Spleen (tissue), 11 donors: ENCODE data around the gene SKAP2. TPM values are rescaled to one million over a fixed set of nuclear protein-coding genes. Genes with fewer than 3 reads are reported as not detected.
"Not testable (repeated sequence)": the region's sequence is repeated elsewhere in the genome, so short reads cannot be mapped to it uniquely, and the experiment has no call there.

Experiments
- DNase-seq: peaks from one replicate; pipeline ENCODE4 v3.0.0-alpha.2; 2020
- H3K27ac ChIP-seq, 8 donors: fragments of 200-600 bp; sonication (generic) in 7 of 8; 1 replicate in 4 of 8; 2 replicates in 4 of 8; pipeline versions ENCODE4 v1.5.0 to v1.8.0; 2016 to 2021; ENCODE audit warnings: inconsistent platforms in 4 of 8, mild to moderate bottlenecking in 4 of 8, moderate library complexity in 1 of 8
- H3K27me3 ChIP-seq, 7 donors: fragments of 200-600 bp; sonication (generic) in 6 of 7; replicated peaks in 1 of 7; 1 replicate in 4 of 7; 2 replicates in 3 of 7; pipeline versions ENCODE4 v1.5.0 to v1.8.0; 2016 to 2021; ENCODE audit warnings: inconsistent platforms in 3 of 7, mild to moderate bottlenecking in 1 of 7
- H3K36me3 ChIP-seq, 6 donors: fragments of 200-600 bp; sonication (generic) in 5 of 6; 1 replicate in 4 of 6; 2 replicates in 2 of 6; pipeline versions ENCODE4 v1.5.0 to v1.8.0; 2016 to 2021; ENCODE audit warnings: inconsistent platforms in 2 of 6
- H3K4me1 ChIP-seq, 6 donors: fragments of 200-600 bp; sonication (generic) in 5 of 6; 1 replicate in 3 of 6; 2 replicates in 3 of 6; pipeline versions ENCODE4 v1.5.0 to v1.8.0; 2016 to 2021; ENCODE audit warnings: inconsistent platforms in 3 of 6
- H3K4me3 ChIP-seq, 8 donors: fragments of 200-600 bp; sonication (generic) in 7 of 8; 1 replicate in 4 of 8; 2 replicates in 4 of 8; pipeline versions ENCODE4 v1.5.0 to v1.8.0; 2016 to 2021; ENCODE audit warnings: inconsistent platforms in 4 of 8, mild to moderate bottlenecking in 4 of 8, moderate library complexity in 2 of 8
- H3K9me3 ChIP-seq, 8 donors: fragments of 200-600 bp; sonication (generic) in 7 of 8; 1 replicate in 4 of 8; 2 replicates in 4 of 8; pipeline versions ENCODE4 v1.5.0 to v1.8.0; 2016 to 2021; ENCODE audit warnings: inconsistent platforms in 4 of 8
- CTCF ChIP-seq, 11 experiments: fragments of 200-600 bp in 7 of 11; fragments of 450-650 bp in 4 of 11; sonication (generic) in 4 of 11; IDR thresholded peaks in 8 of 11; conservative IDR thresholded peaks in 3 of 11; 1 replicate in 7 of 11; 2 replicates in 4 of 11; pipeline versions ENCODE4 v1.4.0 to v1.8.0; 2016 to 2021; ENCODE audit warnings: antibody characterized with exemption in 11 of 11, inconsistent platforms in 4 of 11, mild to moderate bottlenecking in 1 of 11
- POLR2A ChIP-seq, 3 donors: fragments of 450-650 bp; IDR thresholded peaks; one replicate each; pipeline ENCODE4 v1.5.1; 2017; ENCODE audit warnings: antibody characterized with exemption in 3 of 3, mild to moderate bottlenecking in 1 of 3
- POLR2AphosphoS5 ChIP-seq, 3 donors: sonication (generic); formaldehyde crosslinking; IDR thresholded peaks; one replicate each; pipeline ENCODE4 v1.5.1; 2017; ENCODE audit warnings: antibody characterized with exemption in 3 of 3
- WGBS, 5 donors: extraction: QIAGEN DNeasy Blood & Tissue Kit in 3 of 5; methylation state at CpG; one replicate each; pipeline versions ENCODE4 v1.1.5 to v1.1.7; 2013 to 2018; 5-methylcytosine and 5-hydroxymethylcytosine counted together
- intact Hi-C: fragments of 100-400 bp; cut with DNase I; formaldehyde crosslinking; loops from one replicate; pipeline ENCODE4 v1.15.0; 2023; ENCODE audit warnings: low total_unique reads
- polyA plus RNA-seq, 3 donors: library from polyadenylated mRNA; stranded (reverse); fragments of 200-250 nt; gene quantifications; one replicate each; pipeline ENCODE4 v1.2.1, GENCODE V29; 2013
- total RNA-seq, 7 donors: library from RNA; depleted of rRNA in 3 of 7; stranded (reverse); fragments of >200 nt in 3 of 7; fragmentation: NEBNext Ultra II Directional in 4 of 7; extraction: Animal tissue kit (Norgen Biotek cat#: 25700) in 4 of 7; gene quantifications; one replicate each; pipeline versions ENCODE4 v1.1.0 to v1.2.1, GENCODE V29; 2016 to 2021
- donor health status: healthy with polysubstance abuse.
- donor health status: DM: no; HTN: no; CAD: no; lungs with moderate emphysema.
- donor health status: DM: no; HTN: no; CAD: no.
- donor health status: Bipolar disorder and iron deficiency.
- donor health status: healthy.
- donor health status: DM: no; HTN: no; CAD: no.
- donor health status: DM: yes; HTN: yes; CAD: no.

SKAP2 gene
- total and polyA plus RNA-seq, 10 donors = 14.8 to 87.2 (median 61.7) TPM

GRCh38 chr7:26843705-26844104 is 20.7 kb downstream of the SKAP2 start:
- H3K4me3 ChIP-seq = no peak overlapping the region
- H3K9me3 ChIP-seq = no peaks in the 10 kb centered on the region
- 79 to 91% (median 81%) methylated on average over 4 of the region's 4 CpGs for WGBS, 5 donors
- no peaks in the 10 kb centered on the region for H3K27me3 ChIP-seq
- peaks cover 0 to 7% (median 0%) of the 10 kb centered on the region in 6 donors for H3K4me1 ChIP-seq
- intact Hi-C loops = no loop called here
- DNase-seq = no peak
- TF ChIP-seq CTCF (IDR thresholded peaks at IDR 0.05 in 8 of 11, conservative IDR thresholded peaks at IDR 0.05 in 3 of 11) = no peak
- TF ChIP-seq POLR2AphosphoS5 (IDR thresholded peaks at IDR 0.05) = no peak
- no peak for TF ChIP-seq POLR2A (IDR thresholded peaks at IDR 0.05)
- peaks cover 0 to 83% (median 3%) of the 10 kb centered on the region in 6 donors for H3K36me3 ChIP-seq
- no peak overlapping the region for H3K27ac ChIP-seq

- no peak for DNase-seq
- intact Hi-C loops = no loop called here
- no peak overlapping the region for H3K27ac ChIP-seq
- peaks cover 0 to 84% (median 3%) of the 10 kb centered on the region in 6 donors for H3K36me3 ChIP-seq
- TF ChIP-seq POLR2AphosphoS5 (IDR thresholded peaks at IDR 0.05) (no peak), POLR2A (IDR thresholded peaks at IDR 0.05) (no peak), CTCF (IDR thresholded peaks at IDR 0.05 in 8 of 11, conservative IDR thresholded peaks at IDR 0.05 in 3 of 11) (no peak)
- H3K4me3 ChIP-seq = no peak overlapping the region
- no peaks in the 10 kb centered on the region for H3K27me3 ChIP-seq
- H3K9me3 ChIP-seq = no peaks in the 10 kb centered on the region
- WGBS, 5 donors = 83 to 93% (median 90%) methylated on average over 2 of the region's 2 CpGs
- H3K4me1 ChIP-seq = peaks cover 0 to 7% (median 0%) of the 10 kb centered on the region in 6 donors
These were observed 21.5 kb downstream of the SKAP2 start for GRCh38 chr7:26842897-26843296.

- peaks cover 0 to 84% (median 3%) of the 10 kb centered on the region in 6 donors for H3K36me3 ChIP-seq
- intact Hi-C loops = no loop called here
- WGBS, 5 donors = 81 to 97% (median 95%) methylated on average over 4 of the region's 4 CpGs
- DNase-seq = no peak
- peaks cover 0 to 14% (median 11%) of the 10 kb centered on the region in 8 donors for H3K9me3 ChIP-seq
- TF ChIP-seq POLR2A (IDR thresholded peaks at IDR 0.05) (no peak), CTCF (IDR thresholded peaks at IDR 0.05 in 8 of 11, conservative IDR thresholded peaks at IDR 0.05 in 3 of 11) (no peak), POLR2AphosphoS5 (IDR thresholded peaks at IDR 0.05) (no peak)
- no peaks in the 10 kb centered on the region for H3K27me3 ChIP-seq
- no peak overlapping the region for H3K27ac ChIP-seq
- no peak overlapping the region for H3K4me3 ChIP-seq
- H3K4me1 ChIP-seq = peaks cover 0 to 7% (median 0%) of the 10 kb centered on the region in 6 donors
These were observed 23.2 kb downstream of the SKAP2 start for GRCh38 chr7:26841003-26841739.

GRCh38 chr7:26836793-26837192 is 27.6 kb downstream of the SKAP2 start:
- H3K27ac ChIP-seq, H3K4me1 ChIP-seq, DNase-seq, intact Hi-C loops, H3K27me3 ChIP-seq, H3K4me3 ChIP-seq: not testable (repeated sequence)
- Histone ChIP-seq H3K36me3 (peaks cover 0 to 86% (median 6%) of the 10 kb centered on the region in 6 donors), H3K9me3 (peaks cover 0 to 23% (median 19%) of the 10 kb centered on the region in 8 donors)
- 93 to 98% (median 96%) methylated on average over 3 of the region's 3 CpGs for WGBS, 5 donors
